ACHN (cell line): Measurements from ENCODE around the gene PRKG1.
"Not testable (repeated sequence)": the region's sequence is repeated elsewhere in the genome, so short reads cannot be mapped to it uniquely, and the experiment has no call there.

Source experiments
- DNase-seq: peaks from one replicate; pipeline ENCODE4 v3.0.0-alpha.2; 2015
- in situ Hi-C: cut with HindIII; loops from 2 replicates; pipeline ENCODE4 v1.10.0; 2017; ENCODE audit warnings: low sequenced_read_pairs, low pct_ligation_motif_present, low pct_unique_long_range_greater_than_20kb

PRKG1 gene

DNA sequence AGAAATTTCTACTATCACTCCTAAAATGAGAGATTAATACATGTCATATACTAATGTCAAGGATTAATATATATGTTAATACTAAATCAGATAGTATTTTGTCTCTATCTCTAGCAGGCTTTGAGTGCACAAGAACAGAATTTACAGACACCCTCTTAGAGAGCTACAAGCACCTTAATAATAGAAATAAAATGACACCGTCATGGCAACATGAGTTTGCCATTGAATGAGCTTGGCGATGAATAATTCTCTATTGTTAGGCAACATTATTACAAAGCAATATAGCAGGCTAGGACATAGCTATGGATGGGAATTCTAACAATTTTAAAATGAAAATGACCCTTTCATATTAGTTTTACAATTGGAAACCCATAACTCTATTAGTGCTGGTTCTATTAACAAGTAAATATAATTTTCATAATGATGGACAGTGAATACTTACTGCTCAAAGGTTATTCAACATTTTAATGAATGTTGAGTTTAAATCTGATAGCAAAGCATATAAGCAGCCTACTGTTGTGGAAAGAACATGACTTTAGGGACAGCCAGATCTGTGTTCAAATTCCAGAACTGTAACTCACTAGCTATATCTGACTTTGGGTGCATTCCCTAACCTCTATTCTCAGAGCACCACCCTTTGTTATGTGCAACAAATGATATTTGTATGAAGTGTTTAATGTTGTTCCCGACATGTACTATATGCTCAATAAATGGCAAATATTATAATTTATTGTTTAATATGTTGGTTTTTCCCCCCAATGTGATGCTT is 1055.3 kb downstream of the PRKG1 start:
- no peak for DNase-seq

DNA sequence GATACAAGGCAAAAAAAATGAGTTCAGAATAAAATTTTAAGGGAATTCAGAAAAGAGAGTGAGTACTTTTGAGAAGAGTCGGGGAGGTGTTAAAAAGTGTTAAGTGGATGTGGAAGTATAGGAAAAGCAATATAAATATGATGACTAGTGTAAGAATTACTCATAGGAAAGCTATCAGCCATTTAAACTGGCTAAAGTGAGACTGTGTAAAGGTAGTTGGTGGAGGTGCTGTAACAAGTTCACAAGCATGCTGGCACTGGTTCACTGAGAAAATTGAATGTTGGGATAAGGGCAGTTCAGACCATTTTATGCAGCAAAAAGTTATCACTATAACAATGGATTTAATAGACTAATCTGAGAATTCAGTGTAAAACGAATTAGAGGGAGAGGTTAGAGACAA is 1060.8 kb downstream of the PRKG1 start:
- no peak for DNase-seq
- in situ Hi-C loops = no loop called here

More for the DNA sequence above, 1055.3 kb downstream of the PRKG1 start:
- in situ Hi-C loops = no loop called here

DNA sequence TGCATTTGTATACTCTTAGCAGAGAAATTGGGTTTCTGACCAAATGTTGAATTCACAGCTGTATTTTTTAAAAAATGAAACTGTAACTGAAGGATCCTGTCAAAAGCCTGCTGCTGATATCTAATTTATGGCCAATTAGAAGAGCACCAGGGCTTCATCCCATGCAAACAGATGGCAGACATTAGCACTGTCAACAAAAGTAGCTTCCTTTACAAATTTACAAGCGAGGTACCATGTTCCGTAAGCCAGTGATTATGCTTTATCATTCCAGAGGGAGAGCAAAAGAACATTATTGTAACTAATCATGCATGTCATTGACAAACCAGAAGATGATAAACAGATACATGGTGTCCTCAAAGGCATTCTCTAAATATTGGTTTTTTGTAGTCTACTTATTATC is 1062.6 kb downstream of the PRKG1 start:
- in situ Hi-C loops = no loop called here
- no peak for DNase-seq

DNA sequence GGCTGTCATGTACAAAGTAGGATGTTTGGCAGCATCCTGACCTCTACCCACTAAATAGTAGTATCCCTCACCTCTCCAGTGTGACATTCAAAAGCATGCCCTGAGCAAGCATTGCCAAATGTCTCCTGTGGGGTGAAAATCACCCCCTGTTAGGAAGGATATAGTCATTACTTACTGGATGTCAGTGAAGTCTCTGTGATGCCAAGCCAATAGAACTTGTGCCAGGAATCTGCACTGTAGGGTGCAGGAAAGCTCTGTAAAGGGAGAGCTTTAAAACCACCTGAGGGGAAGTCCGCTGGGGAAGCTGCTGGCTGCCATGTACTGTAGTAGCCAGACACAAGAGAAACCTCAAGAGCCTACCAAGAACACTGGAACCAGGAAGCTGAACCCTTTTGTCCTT is 1069.1 kb downstream of the PRKG1 start:
- in situ Hi-C loops = no loop called here
- DNase-seq = no peak

DNA sequence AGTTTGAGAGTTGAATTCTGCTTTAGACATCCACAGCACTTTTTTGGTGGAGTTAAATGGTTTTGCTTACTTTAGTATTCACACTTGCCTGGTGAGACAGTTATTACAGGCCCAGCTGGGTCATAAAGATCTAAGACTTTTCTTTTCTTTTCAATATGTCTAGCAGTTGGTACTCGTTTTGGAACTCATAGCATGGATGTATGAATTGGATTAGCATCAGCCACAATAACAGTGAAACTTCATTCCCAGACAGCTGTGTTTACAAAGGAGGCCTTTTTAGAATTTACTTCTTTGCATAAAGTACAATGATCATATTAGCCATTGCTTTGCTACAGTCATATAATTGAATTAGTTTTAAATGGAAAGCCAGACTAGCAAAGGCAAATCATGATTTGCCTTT is 1071.3 kb downstream of the PRKG1 start:
- in situ Hi-C loops = no loop called here
- DNase-seq = no peak

DNA sequence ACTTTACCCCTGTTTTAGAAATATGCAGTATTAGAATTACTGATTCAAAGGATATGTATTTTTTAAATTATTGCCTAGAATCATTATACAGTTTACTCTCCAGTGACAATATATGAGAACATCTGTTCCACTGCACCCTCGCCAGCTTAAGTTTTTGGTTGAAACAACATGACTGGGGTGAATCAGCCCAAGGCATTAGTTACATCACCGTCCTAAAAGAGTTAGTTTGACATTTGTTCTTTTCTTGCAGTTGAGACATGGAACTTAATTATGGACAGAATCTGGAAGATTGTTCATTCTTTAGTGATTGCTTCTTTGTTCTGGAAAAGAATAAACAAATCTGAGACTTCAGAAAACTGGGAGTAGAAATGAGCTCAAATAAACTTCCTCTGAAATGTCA is 1072.5 kb downstream of the PRKG1 start:
- in situ Hi-C loops = no loop called here
- DNase-seq = no peak

DNA sequence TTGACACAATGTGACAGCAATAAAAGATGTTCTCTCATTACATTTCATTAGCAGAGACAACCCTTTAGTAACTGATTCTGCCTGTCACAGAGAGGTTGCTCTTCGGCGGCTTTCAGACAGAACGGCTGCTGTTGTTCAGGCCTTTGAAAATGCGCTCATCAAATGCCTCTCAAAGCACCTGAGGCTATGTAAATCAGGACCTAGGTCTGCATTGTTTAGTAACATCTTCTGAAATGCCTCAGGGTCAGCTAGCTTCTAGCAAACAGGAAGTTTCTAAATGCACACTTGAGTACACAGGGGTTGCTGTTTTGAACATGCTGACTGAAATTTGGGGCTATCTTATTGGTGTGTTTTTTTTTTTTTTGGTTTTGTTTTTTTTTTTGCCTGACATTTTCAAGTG is 1096.5 kb downstream of the PRKG1 start:
- in situ Hi-C loops = no loop called here
- DNase-seq = no peak

DNA sequence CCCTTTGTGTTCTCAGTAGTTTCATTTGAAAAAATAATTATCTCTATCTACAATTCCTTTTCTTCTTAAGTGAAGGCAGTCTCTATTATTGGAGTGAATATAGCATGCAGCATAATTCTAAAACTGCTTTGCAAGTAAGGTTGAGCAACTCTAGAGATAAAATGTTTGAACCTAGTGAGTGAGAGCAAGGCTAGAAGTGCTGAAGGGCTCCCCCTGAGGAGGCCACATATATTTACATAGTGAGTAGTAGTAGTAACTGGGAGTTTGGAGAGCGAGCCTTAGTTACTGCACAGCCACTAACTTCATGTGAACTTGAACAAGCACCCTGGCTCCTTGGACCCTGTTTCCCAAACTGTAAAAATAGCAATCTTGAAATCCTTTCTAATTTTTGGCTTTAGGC is 1098.3 kb downstream of the PRKG1 start:
- in situ Hi-C loops = no loop called here
- no peak for DNase-seq

DNA sequence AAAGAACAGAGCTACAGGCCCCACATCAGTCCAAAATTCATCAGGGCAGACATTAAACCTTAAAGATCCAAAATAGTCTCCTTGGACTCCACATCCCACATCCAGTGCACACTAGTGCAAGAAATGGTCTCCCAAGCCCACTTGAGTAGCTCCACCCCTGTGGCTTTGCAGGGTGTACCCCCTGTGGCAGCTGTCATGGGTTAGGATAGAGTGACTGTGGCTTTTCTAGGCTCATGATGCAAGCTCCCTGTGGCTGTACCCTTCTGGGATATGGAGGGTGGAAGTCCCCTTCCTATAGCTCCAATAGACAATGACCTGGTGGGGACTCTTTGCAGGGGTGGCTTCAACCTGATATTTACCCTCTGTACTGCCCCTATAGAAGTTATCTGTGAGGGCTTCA is 1111.0 kb downstream of the PRKG1 start:
- in situ Hi-C loops = no loop called here
- DNase-seq = no peak

DNA sequence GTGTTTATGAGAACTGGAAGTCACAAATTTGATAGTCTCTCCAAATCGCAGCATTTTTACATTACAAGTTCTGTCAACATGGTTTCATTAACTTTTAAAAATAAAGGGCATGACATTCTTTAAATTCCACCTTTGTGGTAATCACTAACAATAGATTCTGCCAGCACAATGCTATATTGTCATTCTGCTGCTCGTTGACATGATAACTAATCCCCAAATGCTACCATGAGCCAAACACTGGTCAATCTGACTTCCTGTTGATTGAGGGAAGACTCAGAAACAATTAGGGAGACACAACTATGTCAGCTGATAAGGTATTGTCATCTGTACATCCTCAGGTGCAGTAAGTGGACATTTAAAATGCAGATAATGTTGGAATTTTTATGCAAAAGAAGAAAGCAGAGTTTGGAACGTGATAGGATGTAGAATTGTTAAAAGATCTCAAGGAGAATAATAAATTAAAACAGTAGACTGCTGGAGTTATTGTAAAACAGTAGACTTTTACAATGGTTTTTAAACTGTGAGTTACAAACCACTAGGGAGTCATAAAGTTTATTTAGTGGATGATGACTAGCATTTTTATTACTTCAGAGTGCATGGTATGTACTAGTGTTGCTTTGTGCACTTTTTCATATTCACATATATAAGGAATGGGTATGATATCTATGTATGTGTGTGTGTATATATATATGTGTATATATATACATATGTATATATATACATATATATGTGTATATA is 1113.4 kb downstream of the PRKG1 start:
- in situ Hi-C loops = no loop called here
- DNase-seq = no peak

DNA sequence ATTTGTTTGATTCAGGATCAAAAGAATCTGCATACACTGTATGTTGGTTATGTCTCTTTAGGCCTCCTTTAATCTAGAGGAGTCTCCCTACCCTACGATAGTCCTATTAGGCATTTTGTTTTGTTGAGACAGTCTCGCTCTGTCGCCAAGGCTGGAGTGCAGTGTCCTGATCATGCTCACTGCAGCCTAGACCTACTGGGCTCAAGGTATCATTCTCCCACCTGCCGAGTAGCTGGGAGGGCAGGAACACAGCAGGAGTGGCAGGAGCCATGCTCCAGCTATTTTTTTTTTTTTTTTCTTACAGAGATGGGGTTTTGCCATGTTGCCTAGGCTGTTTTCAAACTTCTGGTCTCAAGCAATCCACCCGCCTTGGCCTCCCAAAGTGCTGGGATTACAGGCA is 1116.8 kb downstream of the PRKG1 start:
- in situ Hi-C loops = no loop called here

DNA sequence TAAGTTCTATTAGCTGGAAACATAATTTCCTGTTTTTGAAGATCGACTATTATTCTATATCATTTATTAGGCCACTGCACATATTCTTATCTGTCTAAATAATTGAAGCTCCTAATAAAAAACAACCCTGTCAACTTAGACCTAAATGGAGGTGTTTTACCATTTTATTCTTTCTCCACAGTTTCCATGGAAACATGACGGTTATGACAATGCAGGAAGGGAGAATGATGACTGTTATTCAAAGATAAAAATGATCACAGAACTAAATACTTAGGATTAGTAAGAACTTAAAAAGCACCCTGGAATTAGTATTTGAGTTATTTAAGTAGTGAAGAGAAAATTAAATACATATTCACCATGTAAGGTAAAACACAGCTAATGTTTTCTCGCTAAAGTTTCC is 1119.9 kb downstream of the PRKG1 start:
- in situ Hi-C loops = no loop called here
- no peak for DNase-seq

More for the DNA sequence above, 1116.8 kb downstream of the PRKG1 start:
- no peak for DNase-seq

DNA sequence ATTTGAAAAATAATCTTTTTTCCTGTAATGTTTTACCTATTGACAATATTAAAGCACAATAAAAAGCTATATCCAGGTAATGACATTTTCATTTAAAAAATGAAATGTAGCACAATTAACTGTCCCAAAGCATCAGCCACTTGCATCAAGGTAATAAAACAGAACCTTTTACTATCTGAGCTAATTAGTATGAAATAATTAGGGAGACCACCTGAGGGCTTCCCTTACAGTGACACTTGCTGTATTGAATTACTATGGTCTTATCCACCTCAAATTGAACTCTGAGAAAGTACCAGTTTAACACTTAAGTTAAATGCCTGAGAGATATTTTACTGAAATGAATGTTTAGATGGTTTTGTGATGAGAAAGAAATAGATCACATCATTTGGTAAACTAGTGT is 1120.4 kb downstream of the PRKG1 start:
- DNase-seq = no peak
- in situ Hi-C loops = no loop called here

DNA sequence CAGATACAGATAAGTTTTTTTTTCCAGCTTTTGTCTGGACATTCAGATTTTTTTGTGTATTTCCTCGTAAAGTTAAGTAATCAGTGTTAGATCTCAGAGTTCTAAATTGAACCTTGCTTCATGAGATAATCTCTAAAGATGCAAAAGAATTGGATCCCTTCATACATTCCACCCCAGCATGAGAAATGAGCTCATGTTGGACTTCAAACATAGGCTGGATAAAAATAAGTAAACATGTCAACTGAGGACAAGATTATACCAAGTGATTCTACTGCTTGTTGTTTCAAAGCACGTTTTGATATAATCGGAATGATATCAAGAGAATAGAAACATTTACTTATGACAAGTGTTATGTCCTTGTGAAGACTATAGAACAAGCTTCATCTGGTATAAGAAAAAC is 1122.8 kb downstream of the PRKG1 start:
- in situ Hi-C loops = no loop called here
- DNase-seq = no peak

DNA sequence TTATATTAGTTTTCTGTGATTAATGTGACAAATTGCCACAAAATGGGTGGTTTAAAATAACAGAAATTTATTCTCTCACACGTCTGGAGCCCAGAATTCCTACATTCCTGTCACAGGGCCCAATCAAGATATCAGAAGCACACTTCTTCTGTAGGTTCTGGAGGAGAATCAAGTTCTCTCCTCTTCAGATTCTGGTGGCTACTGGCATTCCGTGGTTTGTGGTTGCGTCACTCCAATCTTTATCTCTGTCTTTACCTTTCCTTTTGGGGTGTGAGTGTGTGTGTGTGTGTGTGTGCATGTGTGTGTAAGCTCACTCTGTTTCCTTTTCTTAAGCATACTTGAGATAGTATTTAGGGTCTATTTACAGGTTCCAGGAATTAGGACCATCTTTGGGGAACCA is 1124.3 kb downstream of the PRKG1 start:
- DNase-seq = no peak
- in situ Hi-C loops = no loop called here

DNA sequence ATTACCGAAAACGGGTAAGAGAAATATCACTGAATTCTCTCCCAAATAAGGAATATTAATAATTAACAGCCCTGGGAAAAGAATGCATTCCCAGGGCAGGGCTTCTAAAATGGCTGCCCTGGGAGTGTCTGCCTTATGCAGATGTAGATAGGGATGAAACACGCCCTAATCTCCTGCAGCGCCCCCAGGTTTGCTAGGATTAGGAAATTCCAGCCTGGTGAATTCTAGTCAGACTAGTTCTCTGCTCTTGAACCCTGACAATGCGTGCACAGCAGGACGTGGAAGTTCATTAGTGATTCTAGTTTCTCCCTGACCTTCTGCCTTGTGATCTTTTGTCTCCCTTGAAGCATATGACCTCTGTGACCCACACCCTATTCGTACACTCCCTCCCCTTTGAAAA is 1130.6 kb downstream of the PRKG1 start:
- DNase-seq, in situ Hi-C loops: not testable (repeated sequence)

DNA sequence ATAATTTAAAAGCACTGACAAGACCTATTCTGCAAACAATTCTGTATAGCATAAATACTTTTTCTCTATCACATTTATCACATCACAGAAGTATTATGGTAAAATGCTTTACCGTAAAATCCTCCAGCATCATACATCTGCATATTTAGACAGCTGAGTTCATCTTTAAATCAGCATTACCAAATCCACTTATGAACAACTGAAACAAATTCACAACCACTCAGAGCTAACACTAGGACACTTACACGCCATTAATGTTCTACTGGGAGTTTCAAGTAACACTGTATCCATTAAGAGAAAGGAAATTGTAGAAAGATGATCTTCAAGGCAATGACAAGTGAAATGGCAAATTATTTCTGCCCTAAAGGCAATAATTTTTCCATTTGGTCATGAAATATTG is 1134.1 kb downstream of the PRKG1 start:
- in situ Hi-C loops = no loop called here
- no peak for DNase-seq

DNA sequence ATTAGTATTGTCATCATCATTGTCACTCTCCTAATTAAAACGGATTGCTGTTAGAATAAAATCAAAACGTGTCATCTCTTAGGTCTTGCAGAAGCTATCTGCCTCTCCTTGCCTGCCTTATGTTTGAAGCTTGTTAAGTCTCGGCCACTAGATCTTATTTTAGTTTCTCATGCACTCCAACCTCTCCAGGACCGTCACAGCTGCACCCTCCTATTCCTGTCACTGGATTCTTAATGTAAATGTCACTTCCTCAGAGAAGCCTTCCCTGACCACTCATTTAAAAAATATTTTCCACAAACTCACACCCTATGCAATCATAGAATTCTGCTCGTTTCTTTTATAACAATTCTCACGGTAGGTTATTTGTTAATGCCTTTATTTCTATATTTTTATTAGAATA is 1135.9 kb downstream of the PRKG1 start:
- DNase-seq = no peak
- in situ Hi-C loops = no loop called here

DNA sequence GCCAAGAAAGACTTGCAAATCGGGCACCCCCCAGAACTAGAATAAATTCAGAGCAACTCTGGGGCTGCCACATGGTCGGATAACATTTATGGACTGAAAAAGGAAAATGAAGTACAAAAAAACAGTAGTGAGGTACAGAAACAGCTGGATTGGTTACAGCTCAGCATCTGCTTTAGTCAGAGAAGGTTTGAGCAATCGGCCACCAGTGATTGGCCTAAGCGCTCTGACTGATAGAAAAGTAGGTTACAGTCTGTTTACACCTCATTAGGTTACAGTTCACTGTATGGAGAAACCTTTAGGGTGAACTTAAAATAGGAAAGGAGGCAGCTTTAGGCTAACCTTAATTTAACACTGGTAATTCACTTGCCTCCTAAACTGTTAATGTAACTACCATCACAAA is 1137.8 kb downstream of the PRKG1 start:
- DNase-seq = no peak
- in situ Hi-C loops = no loop called here

DNA sequence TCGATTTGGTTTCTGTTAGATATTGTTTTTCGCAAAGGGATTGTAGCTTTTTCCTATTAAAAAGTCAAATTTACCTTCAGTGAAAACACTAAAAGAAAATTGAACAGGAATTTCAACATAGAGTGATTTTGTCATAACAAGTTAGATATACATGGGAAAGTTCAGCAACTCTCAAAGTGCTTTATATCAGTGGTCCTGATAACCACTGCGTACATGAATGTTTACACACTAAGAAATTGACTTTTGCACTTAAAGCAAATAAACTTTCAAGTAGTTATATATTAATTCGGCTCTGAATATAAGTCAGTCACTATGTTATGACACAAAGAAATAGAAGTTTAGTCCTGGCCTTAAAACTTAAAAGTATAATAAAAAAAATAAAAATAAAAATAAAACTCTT is 1138.5 kb downstream of the PRKG1 start:
- in situ Hi-C loops = no loop called here

More for the DNA sequence above, 1138.5 kb downstream of the PRKG1 start:
- DNase-seq = no peak
